Measurements from ENCODE around the gene ATG7.

DNA sequence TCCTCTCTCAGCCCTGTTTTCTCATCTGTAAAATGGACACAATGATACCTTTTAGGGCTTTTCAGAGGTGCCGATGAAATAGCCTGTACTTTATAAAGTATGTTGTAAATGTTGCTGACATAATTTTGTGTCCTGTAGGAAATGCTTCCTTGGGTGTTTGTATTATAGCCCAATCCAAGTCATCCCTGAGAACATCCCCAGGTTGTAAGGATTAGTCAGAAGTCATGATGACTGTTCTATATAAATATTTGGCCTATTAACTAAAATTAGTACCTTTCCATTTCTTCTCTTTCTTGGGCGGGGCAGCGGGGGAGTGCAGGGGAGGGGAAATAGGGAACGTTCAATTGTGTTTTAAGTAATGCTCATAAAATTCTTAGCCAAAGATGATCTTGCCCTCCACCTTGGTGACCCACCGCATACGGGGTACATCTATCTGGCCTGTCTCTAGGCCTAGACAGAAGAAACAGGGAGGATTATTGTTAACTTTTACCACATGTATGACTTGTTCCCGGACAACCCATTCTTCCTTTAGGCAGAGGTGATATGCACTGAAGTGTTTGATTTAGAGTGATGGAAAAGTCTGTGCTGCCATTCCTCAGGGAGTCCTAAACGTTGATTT is 250.9 kb downstream of the ATG7 start:
- TF ChIP-seq, protein P1, sequence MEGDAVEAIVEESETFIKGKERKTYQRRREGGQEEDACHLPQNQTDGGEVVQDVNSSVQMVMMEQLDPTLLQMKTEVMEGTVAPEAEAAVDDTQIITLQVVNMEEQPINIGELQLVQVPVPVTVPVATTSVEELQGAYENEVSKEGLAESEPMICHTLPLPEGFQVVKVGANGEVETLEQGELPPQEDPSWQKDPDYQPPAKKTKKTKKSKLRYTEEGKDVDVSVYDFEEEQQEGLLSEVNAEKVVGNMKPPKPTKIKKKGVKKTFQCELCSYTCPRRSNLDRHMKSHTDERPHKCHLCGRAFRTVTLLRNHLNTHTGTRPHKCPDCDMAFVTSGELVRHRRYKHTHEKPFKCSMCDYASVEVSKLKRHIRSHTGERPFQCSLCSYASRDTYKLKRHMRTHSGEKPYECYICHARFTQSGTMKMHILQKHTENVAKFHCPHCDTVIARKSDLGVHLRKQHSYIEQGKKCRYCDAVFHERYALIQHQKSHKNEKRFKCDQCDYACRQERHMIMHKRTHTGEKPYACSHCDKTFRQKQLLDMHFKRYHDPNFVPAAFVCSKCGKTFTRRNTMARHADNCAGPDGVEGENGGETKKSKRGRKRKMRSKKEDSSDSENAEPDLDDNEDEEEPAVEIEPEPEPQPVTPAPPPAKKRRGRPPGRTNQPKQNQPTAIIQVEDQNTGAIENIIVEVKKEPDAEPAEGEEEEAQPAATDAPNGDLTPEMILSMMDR (IDR thresholded peaks at IDR 0.05; ENCODE audit: insufficient read depth, low read length, poor library complexity, severe bottlenecking): no peak
- TF ChIP-seq EZH2phosphoT487 (conservative IDR thresholded peaks at IDR 0.05; ENCODE audit: low read length): no peak

Measured in SU-DHL-6 (cell line).